T-helper 9 cell (primary cell): Measurements from ENCODE around the gene WARS2.

Experiments used
- DNase-seq: peaks from one replicate; pipeline ENCODE4 v3.0.0-alpha.2; 2020

Gene WARS2

GRCh38 chr1:118982266-118982665 is 158.2 kb downstream of the WARS2 start:
- DNase-seq, result no peak

- DNase-seq, result no peak
These were observed 159.0 kb downstream of the WARS2 start for GRCh38 chr1:118981436-118981835.
